HG03521 (cell line): ENCODE data around the gene TGIF1.
"Not testable (repeated sequence)": the region's sequence is repeated elsewhere in the genome, so short reads cannot be mapped to it uniquely, and the experiment has no call there.

Experiments
- ATAC-seq: cut with Tn5 transposase; IDR thresholded peaks from one replicate; pipeline ENCODE4 v1.9.1; 2021; ENCODE audit warnings: mild to moderate bottlenecking, moderate library complexity; ENCODE audit not compliant: unreplicated experiment

Gene TGIF1

GRCh38 chr18:3455090-3455635 lies 5.2 kb downstream of the TGIF1 start:
- no peak for ATAC-seq

GRCh38 chr18:3455907-3456685 lies 6.1 kb downstream of the TGIF1 start:
- no peak for ATAC-seq

- no peak for ATAC-seq
Measured at GRCh38 chr18:3456686-3457069, 6.7 kb downstream of the TGIF1 start.

- no peak for ATAC-seq
Measured at GRCh38 chr18:3457261-3457724, 7.3 kb downstream of the TGIF1 start.

- ATAC-seq: no peak
Measured at GRCh38 chr18:3458378-3458777, 8.4 kb downstream of the TGIF1 start.

GRCh38 chr18:3458952-3459853 lies 9.2 kb downstream of the TGIF1 start:
- no peak for ATAC-seq

- ATAC-seq: no peak
Measured at GRCh38 chr18:3460823-3461398, 10.9 kb downstream of the TGIF1 start.

- ATAC-seq: no peak
Measured at GRCh38 chr18:3461704-3462103, 11.7 kb downstream of the TGIF1 start.

- no peak for ATAC-seq
Measured at GRCh38 chr18:3463051-3463450, 13.1 kb downstream of the TGIF1 start.

- ATAC-seq: no peak
Measured at GRCh38 chr18:3466045-3466444, 16.1 kb downstream of the TGIF1 start.

- ATAC-seq: no peak
Measured at GRCh38 chr18:3466872-3467271, 16.9 kb downstream of the TGIF1 start.

GRCh38 chr18:3468066-3468705 lies 18.2 kb downstream of the TGIF1 start:
- ATAC-seq: no peak

- ATAC-seq: no peak
Measured at GRCh38 chr18:3468833-3469232, 18.9 kb downstream of the TGIF1 start.

- ATAC-seq: no peak
Measured at GRCh38 chr18:3471141-3471648, 21.2 kb downstream of the TGIF1 start.

- not testable (repeated sequence) for ATAC-seq
Measured at GRCh38 chr18:3472121-3472520, 22.1 kb downstream of the TGIF1 start.

GRCh38 chr18:3472681-3473544 lies 22.9 kb downstream of the TGIF1 start:
- ATAC-seq: peak; percentile 46

- no peak for ATAC-seq
Measured at GRCh38 chr18:3478262-3478978, 28.4 kb downstream of the TGIF1 start.

GRCh38 chr18:3479978-3480509 lies 30.1 kb downstream of the TGIF1 start:
- no peak for ATAC-seq
